Esophagus squamous epithelium (tissue), 5 donors: ENCODE measurements around the gene HNRNPH1. TPM values are rescaled to one million over a fixed set of nuclear protein-coding genes. Genes with fewer than 3 reads are reported as not detected.
"Not testable (repeated sequence)": the region's sequence is repeated elsewhere in the genome, so short reads cannot be mapped to it uniquely, and the experiment has no call there.

Source experiments
- DNase-seq: peaks from one replicate; lab custom pipeline; 2025; lab: John Stamatoyannopoulos, UW
- H3K27ac ChIP-seq, 4 donors: fragments of 200-600 bp; sonication (generic); one replicate each; pipeline ENCODE4 v1.5.1; 2016 to 2019; ENCODE audit warnings: mild to moderate bottlenecking in 1 of 4
- H3K27me3 ChIP-seq, 4 donors: fragments of 200-600 bp; sonication (generic); 1 replicate in 3 of 4; 2 replicates in 1 of 4; pipeline versions ENCODE4 v1.5.1 to v1.6.0; 2017 to 2021; ENCODE audit warnings: antibody characterized with exemption in 1 of 4
- H3K36me3 ChIP-seq, 3 donors: fragments of 200-600 bp; sonication (generic); one replicate each; pipeline ENCODE4 v1.5.1; 2016 to 2019
- H3K4me1 ChIP-seq, 3 donors: fragments of 200-600 bp; sonication (generic); one replicate each; pipeline ENCODE4 v1.5.1; 2017 to 2019
- H3K4me3 ChIP-seq, 4 donors: fragments of 200-600 bp; sonication (generic); 1 replicate in 3 of 4; 2 replicates in 1 of 4; pipeline ENCODE4 v1.5.1; 2016 to 2019; ENCODE audit warnings: mild to moderate bottlenecking in 2 of 4, moderate library complexity in 1 of 4
- H3K9me3 ChIP-seq, 3 donors: fragments of 200-600 bp; sonication (generic); one replicate each; pipeline ENCODE4 v1.5.1; 2016 to 2019
- POLR2A ChIP-seq, 4 donors: fragments of 450-650 bp; IDR thresholded peaks; one replicate each; pipeline ENCODE4 v1.6.1; 2017; ENCODE audit warnings: antibody characterized with exemption in 4 of 4, mild to moderate bottlenecking in 4 of 4, moderate library complexity in 3 of 4
- WGBS, 2 donors: methylation state at CpG; one replicate each; pipeline ENCODE4 v1.1.5; 2018; 5-methylcytosine and 5-hydroxymethylcytosine counted together
- intact Hi-C: fragments of 100-400 bp; cut with DNase I; formaldehyde crosslinking; loops from one replicate; pipeline ENCODE4 v1.15.0; 2022
- total RNA-seq, 4 donors: library from RNA; depleted of rRNA; stranded (reverse); fragments of >200 nt; gene quantifications; one replicate each; pipeline ENCODE4 v1.1.0, GENCODE V29; 2016
- TF ChIP-seq, protein P1 (sequence below), 6 experiments: fragments of 450-650 bp in 4 of 6; fragments of 200-600 bp in 2 of 6; sonication (generic) in 2 of 6; IDR thresholded peaks; one replicate each; pipeline ENCODE4 v1.5.1; 2016 to 2019; ENCODE audit warnings: antibody characterized with exemption in 6 of 6, mild to moderate bottlenecking in 4 of 6, moderate library complexity in 4 of 6
- donor health status: DM: yes; HTN: yes; CAD: no.

Gene HNRNPH1, protein sequence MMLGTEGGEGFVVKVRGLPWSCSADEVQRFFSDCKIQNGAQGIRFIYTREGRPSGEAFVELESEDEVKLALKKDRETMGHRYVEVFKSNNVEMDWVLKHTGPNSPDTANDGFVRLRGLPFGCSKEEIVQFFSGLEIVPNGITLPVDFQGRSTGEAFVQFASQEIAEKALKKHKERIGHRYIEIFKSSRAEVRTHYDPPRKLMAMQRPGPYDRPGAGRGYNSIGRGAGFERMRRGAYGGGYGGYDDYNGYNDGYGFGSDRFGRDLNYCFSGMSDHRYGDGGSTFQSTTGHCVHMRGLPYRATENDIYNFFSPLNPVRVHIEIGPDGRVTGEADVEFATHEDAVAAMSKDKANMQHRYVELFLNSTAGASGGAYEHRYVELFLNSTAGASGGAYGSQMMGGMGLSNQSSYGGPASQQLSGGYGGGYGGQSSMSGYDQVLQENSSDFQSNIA
- total RNA-seq: 100 to 1,000 TPM; 209 to 645 (median 383) TPM

- peak; percentile 95 for DNase-seq
- Histone ChIP-seq H3K4me3 (peak within 1 kb of the TSS; percentile 84 to 100 (median 98)), H3K36me3 (peaks cover 11 to 42% (median 11%) of the 10 kb centered on the region in 3 donors), H3K27ac (peak within 1 kb of the TSS; percentile 99 to 100 (median 100)), H3K9me3 (no peaks in the 10 kb centered on the region), H3K4me1 (peaks cover 26 to 57% (median 41%) of the 10 kb centered on the region in 3 donors), H3K27me3 (no peaks in the 10 kb centered on the region)
- intact Hi-C loops: loop anchor here (5.0 kb wide), 1 partner anchor 71 kb away; the partner anchor contains the start of gene RUFY1
- TF ChIP-seq, protein P1, sequence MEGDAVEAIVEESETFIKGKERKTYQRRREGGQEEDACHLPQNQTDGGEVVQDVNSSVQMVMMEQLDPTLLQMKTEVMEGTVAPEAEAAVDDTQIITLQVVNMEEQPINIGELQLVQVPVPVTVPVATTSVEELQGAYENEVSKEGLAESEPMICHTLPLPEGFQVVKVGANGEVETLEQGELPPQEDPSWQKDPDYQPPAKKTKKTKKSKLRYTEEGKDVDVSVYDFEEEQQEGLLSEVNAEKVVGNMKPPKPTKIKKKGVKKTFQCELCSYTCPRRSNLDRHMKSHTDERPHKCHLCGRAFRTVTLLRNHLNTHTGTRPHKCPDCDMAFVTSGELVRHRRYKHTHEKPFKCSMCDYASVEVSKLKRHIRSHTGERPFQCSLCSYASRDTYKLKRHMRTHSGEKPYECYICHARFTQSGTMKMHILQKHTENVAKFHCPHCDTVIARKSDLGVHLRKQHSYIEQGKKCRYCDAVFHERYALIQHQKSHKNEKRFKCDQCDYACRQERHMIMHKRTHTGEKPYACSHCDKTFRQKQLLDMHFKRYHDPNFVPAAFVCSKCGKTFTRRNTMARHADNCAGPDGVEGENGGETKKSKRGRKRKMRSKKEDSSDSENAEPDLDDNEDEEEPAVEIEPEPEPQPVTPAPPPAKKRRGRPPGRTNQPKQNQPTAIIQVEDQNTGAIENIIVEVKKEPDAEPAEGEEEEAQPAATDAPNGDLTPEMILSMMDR (IDR thresholded peaks at IDR 0.05): peak in 1 of 6 experiments; percentile 46
- TF ChIP-seq POLR2A (IDR thresholded peaks at IDR 0.05): peak in 3 of 4 donors; percentile 77 to 100 (median 100)
- WGBS, 2 donors: 0% methylated on average over 24 of the region's 92 CpGs; no CpG with 5 or more reads in 1 of the 2 donors
Observed at GRCh38 chr5:179623003-179623905, at the start of gene HNRNPH1. TSS of gene HNRNPH1 (minus strand) at chr5:179623671. CDS start at chr5:179623133, 538 bp downstream.

- intact Hi-C loops: no loop called here
- no peak overlapping the region for H3K4me3 ChIP-seq
- WGBS, 2 donors: 49 to 53% methylated on average over 7 of the region's 7 CpGs
- H3K27ac ChIP-seq: no peak overlapping the region
- H3K36me3 ChIP-seq: peaks cover 0 to 21% (median 0%) of the 10 kb centered on the region in 3 donors
- no peaks in the 10 kb centered on the region for H3K9me3 ChIP-seq
- no peaks in the 10 kb centered on the region for H3K4me1 ChIP-seq
- no peak for DNase-seq
- H3K27me3 ChIP-seq: no peaks in the 10 kb centered on the region
- TF ChIP-seq, protein P1 (IDR thresholded peaks at IDR 0.05): peak; percentile 22 to 84 (median 51)
- TF ChIP-seq POLR2A (IDR thresholded peaks at IDR 0.05): no peak
Observed at GRCh38 chr5:179668391-179668790, 44.9 kb upstream of the HNRNPH1 start.

GRCh38 chr5:179661647-179662046 lies 38.2 kb upstream of the HNRNPH1 start:
- H3K36me3 ChIP-seq: peaks cover 0 to 32% (median 0%) of the 10 kb centered on the region in 3 donors
- H3K9me3 ChIP-seq, H3K27me3 ChIP-seq, H3K4me3 ChIP-seq, H3K4me1 ChIP-seq, H3K27ac ChIP-seq, DNase-seq, intact Hi-C loops: not testable (repeated sequence)
- WGBS, 2 donors: 96 to 100% methylated on average over 3 to 6 of the region's 6 CpGs

DNA sequence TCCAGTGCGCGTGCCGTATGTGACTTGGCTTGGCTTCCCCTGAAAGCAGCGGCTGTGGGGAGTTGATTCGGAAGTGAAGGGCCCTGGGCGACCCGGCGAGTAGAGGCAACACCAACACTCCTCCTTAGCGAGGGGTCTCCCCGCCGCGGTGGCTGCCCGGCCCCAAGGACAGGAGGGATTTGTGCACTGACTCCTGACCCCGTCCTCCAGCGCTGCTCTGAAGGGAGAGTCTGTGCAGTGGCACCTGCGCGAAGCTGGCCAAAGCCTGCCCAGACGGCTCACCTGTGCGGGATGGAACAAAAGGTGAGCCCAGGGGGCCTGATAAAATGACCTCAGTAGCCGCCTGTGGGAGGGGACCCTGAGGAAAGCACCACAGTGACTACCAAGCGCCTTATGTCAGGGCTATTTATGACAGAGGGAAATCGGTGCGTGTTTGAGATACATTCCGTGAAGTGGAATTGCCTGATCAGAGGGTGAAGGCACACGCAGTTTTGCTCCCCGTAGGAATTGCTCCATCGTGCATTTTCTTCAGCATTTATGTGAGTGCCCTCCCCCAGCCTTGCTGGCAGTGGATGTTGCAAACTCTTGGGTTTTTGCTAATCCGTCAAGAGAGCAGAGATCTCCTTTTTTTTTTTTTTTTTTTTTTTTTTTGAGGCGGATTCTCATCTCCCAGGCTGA lies 34.8 kb upstream of the HNRNPH1 start:
- DNase-seq, H3K4me1 ChIP-seq, H3K9me3 ChIP-seq, H3K27me3 ChIP-seq, H3K36me3 ChIP-seq, intact Hi-C loops: not testable (repeated sequence)
- peak overlapping the region in 3 of 4 donors; percentile 44 to 70 (median 68) for H3K27ac ChIP-seq
- H3K4me3 ChIP-seq: peak overlapping the region; percentile 27 to 66 (median 48)
- WGBS, 2 donors: 3% methylated on average over 9 to 10 of the region's 29 CpGs

DNA sequence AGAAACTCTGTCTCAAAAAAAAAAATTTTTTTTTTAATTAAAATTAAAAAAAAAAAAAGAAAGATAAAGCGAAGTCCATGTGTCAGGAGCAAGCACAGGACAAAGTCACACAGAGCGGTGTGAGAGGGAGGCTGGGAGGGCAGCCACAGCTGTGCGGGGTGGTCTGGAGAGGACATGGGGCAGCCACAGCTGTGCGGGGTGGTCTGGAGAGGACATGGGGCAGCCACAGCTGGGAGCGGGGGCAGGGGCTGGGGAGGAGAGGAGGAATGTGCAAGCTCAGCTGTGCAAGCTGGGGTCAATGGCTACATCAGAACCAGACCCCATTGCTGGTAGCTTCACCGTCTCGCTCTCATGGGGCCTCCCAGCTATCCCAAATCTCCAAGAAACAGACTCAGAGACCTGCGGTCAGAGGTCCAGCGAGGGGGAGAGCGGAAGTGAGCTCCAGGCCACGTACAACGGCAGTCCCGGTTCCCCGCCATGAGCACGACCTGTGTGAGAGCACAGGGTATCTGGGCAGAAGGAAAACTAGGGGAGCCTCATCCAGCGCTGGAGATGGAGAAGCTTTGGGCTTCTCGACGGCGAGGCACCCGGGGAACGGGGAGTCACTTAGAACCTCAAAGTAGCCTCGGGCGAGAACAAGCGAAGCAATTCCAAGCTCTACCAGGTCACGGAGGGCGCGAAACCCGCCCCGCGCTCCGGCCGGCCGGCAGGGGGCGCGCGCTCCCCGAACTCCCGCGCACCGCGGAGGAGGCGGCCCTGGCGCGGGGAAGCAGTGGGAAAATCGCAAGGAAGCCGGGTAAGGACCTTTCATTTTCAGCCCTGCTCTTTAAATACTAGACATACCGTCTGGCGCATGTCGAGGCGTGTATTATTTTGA lies 34.1 kb upstream of the HNRNPH1 start:
- H3K9me3 ChIP-seq, H3K36me3 ChIP-seq, DNase-seq, H3K4me1 ChIP-seq, intact Hi-C loops, H3K27me3 ChIP-seq: not testable (repeated sequence)
- Histone ChIP-seq H3K27ac (peak overlapping the region in 1 of 4 donors; percentile 55), H3K4me3 (peak overlapping the region in 2 of 4 donors; percentile 26 to 53)
- WGBS, 2 donors: 56% methylated on average over 5 of the region's 50 CpGs; no CpG with 5 or more reads in 1 of the 2 donors

- H3K36me3 ChIP-seq, H3K4me3 ChIP-seq, intact Hi-C loops, H3K4me1 ChIP-seq, H3K27me3 ChIP-seq, DNase-seq, H3K27ac ChIP-seq, H3K9me3 ChIP-seq: not testable (repeated sequence)
- 56 to 69% methylated on average over 1 to 2 of the region's 2 CpGs for WGBS, 2 donors
Observed at GRCh38 chr5:179653135-179653534, 29.7 kb upstream of the HNRNPH1 start.

DNA sequence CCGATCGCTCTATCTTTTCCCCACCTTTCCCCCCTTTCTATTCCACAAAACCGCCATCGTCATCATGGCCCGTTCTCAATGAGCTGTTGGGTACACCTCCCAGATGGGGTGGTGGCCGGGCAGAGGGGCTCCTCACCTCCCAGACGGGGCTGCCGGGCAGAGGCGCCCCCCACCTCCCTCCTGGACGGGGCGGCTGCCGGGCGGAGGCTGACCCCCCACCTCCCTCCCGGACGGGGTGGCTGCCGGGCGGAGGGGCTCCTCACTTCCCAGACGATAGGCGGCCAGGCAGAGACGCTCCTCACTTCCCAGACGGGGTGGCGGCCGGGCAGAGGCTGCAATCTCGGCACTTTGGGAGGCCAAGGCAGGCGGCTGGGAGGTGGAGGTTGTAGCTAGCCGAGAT lies 26.8 kb upstream of the HNRNPH1 start:
- H3K27me3 ChIP-seq, intact Hi-C loops, H3K4me3 ChIP-seq, H3K27ac ChIP-seq, H3K9me3 ChIP-seq, H3K4me1 ChIP-seq, DNase-seq, H3K36me3 ChIP-seq: not testable (repeated sequence)
- WGBS, 2 donors: 97% methylated on average over 5 of the region's 26 CpGs; no CpG with 5 or more reads in 1 of the 2 donors

DNA sequence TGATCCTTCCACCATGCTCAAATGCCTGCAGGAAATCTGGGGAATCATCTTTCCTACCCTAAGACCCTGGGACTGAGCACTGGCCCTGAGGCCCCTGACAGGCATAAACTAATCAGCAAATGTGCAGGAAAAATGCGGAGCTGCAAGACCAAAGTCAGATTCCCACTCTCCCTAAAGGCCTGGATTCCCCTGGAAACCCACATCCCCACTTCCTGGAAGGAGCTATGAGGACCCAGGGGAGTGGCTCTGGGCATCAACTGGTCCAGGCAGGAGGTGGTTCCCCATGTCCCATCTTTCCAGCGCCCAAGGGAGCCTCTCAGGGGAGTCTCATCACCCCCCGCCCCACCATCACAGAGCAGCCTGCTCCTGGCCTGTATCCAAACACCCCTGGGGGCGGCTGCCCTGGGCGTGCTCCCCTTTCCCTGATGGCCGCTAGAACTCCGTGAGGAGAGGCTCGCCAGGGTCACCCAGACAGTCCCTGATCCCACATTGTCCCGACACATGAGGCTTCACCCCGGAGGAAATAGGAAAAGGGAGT lies 25.8 kb upstream of the HNRNPH1 start:
- H3K4me3 ChIP-seq, H3K9me3 ChIP-seq, H3K4me1 ChIP-seq, H3K27me3 ChIP-seq, H3K36me3 ChIP-seq, DNase-seq, H3K27ac ChIP-seq, intact Hi-C loops: not testable (repeated sequence)
- WGBS, 2 donors: 80% methylated on average over 1 to 3 of the region's 10 CpGs
